ENCODE data around the gene CEP55.

GRCh38 chr10:93495654-93496321 is 624 bp upstream of the CEP55 start:
- TF ChIP-seq SUZ12 (IDR thresholded peaks at IDR 0.05; ENCODE audit: extremely low read depth, insufficient read depth, insufficient read length) (no peak), YY1 (IDR thresholded peaks at IDR 0.05; ENCODE audit: insufficient read depth, insufficient read length) (no peak)
